GM12801 (cell line): ENCODE results near the gene PTH2.

Experiments used
- CTCF ChIP-seq: IDR thresholded peaks from one replicate; pipeline ENCODE4 v1.5.1; 2011; ENCODE audit warnings: control low read depth; ENCODE audit not compliant: insufficient read length; ENCODE audit errors: extremely low read depth

The PTH2 gene

GRCh38 chr19:49411681-49412326 lies 11.4 kb downstream of the PTH2 start:
- TF ChIP-seq CTCF = no peak

- TF ChIP-seq CTCF = no peak
Observed at GRCh38 chr19:49409441-49410029, 13.7 kb downstream of the PTH2 start.

- no peak for TF ChIP-seq CTCF
Observed at GRCh38 chr19:49408816-49409440, 14.3 kb downstream of the PTH2 start.

- TF ChIP-seq CTCF = no peak
Observed at GRCh38 chr19:49407482-49408015, 15.7 kb downstream of the PTH2 start.

- TF ChIP-seq CTCF = no peak
Observed at GRCh38 chr19:49407079-49407478, 16.2 kb downstream of the PTH2 start.

- TF ChIP-seq CTCF = no peak
Observed at GRCh38 chr19:49403404-49404187, 19.6 kb downstream of the PTH2 start.

GRCh38 chr19:49400029-49400428 lies 23.2 kb downstream of the PTH2 start:
- no peak for TF ChIP-seq CTCF
